Right lung (tissue), 5 donors: ENCODE measurements around the gene PDGFB. TPM values are rescaled to one million over a fixed set of nuclear protein-coding genes. Genes with fewer than 3 reads are reported as not detected.

ENCODE experiments used
- DNase-seq, 2 donors: peaks; one replicate each; pipeline ENCODE4 v3.0.0-alpha.2; 2013
- polyA plus RNA-seq, 5 donors: library from polyadenylated mRNA; unstranded; fragments of 120-200 nt; gene quantifications; one replicate each; pipeline versions ENCODE4 v1.2.1 to v1.2.3, GENCODE V29; 2013; ENCODE audit warnings: inconsistent platforms in 1 of 5, low replicate concordance in 1 of 5; ENCODE audit not compliant: insufficient read length in 5 of 5, insufficient read depth in 1 of 5

PDGFB gene
- polyA plus RNA-seq, 5 donors: 16.6 to 29.0 (median 19.7) TPM

DNA sequence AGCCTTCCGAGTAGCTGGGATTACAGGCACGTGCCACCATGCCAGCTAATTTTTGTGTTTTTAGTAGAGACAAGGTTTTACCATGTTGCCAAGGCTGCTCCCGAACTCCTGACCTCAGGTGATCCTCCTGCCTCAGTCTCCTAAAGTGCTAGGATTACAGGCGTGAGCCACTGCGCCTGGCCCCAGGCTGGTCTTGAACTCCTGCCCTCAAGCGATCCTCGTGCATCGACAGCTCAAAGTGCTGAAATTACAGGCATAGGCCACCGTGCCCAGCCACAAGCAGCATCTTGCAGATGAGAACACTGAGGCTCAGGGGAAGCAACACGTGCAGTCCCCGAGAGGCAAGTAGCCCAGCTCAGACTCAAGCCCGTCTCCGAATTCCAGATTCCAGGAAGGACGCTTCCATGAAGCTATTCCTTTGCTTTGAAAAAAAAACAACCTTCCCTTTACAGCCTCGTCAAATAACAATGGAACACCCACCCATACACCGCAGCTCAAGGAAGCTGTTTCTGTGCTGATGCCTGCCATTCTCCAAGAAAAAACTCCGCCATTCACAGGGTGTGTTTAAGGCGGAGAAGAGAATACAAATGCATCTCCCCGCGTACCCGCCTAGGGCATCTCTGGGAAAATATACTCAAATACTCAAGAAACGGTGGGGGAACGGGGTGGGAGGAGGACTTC, 34.5 kb upstream of the PDGFB start:
- DNase-seq: no peak

DNA sequence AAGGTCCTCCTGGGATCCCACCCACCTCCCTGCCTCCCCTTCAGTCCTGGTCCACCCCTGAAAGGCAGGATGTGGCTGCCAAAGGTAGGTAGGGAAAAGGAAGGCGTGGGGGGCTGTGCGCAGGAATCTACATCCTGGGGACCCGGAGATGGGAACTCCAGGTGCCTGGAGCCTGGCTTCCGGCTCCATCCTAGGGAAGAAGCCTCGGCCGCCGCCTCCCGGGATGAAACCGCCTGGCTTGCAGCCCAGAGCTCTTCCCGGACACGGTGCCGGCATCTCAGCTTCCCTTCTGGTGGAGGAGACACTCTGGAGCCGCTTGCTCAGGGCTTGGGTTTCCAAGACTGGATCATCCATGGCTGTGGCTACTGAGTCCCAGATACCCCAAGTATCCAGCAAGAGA, 33.3 kb upstream of the PDGFB start:
- no peak for DNase-seq

DNA sequence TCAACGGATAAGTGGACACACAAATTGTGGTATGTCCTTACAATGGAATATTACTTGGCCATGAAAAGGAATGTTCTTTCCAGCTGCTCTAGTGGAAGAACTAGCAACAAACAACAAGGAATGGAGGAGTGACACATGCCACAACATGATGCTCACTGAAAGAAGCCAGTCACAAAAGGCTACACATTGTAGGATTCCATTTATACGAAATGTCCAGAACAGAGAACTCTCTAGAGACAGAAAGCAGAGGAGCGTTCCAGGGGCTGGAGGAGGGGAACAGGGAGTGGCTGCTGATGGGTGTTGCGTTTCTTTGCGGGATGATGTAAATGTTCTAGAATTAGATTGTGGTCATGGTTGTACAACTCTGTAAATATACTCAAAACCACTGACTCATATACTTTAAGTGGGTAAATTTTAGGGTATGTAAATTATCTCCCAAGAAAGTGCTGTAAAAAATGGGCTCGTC, 32.4 kb upstream of the PDGFB start:
- no peak for DNase-seq

DNA sequence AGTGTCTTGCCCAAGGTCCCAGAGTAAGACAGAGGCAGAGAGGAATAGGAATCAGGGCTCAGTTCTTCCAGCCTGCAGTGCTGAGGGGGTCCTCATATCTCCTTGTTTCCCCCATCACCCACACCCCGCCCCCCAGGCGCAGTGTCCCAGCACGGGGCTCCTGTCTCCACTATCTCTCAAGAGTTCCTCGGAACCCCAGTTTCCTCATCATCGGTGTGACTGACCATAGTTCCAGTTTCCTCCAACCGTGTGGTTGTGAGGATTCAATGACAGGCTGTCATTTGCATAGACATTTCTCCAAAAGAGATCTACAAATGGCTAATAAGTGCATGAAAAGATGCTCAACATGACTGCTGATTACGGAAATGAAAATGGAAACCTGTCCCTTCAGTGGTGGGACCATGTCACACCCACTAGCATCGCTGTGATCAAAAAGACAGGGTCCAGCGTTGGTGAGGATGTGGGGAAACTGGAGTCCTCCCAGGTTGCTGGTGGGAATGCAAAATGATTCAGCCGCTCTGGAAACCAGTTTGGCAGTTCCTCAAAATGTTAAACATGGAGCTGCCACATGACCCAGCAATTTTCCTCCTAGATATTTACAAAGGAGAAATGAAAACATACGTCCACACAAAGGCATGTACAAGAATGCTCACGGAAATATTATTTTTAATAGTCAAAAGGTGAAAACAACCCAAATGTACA, 31.8 kb upstream of the PDGFB start:
- DNase-seq: no peak

DNA sequence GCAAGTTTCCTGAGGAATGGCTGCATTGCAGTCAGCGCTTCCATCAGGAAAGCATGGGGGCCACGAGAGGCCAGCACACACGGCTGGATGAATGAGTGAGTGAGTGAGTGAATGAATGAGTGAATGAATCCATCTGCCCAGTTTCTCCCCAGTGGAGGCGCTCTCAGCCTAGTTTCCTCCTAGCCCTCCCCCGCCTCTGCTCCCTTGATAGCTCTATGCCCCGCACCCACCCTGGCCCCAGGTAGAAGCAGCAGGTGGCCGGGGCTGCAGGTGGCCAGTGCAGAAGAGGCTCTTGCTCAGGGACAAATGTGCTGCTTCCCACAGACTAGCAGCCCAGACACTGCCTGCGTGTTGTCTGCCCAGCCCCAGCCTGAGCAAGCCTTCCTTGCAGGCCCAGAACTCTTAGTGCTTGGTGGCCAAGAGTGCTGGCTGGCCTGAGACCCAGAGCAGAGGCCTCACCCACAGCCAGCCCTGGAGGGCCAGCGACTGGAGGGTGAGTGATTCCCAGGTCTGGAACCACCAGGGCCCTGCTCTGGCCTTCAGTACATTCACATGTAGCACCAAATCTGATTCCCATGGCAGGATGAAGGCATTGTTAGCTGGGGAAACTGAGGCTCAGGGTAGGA, 31.1 kb upstream of the PDGFB start:
- DNase-seq: no peak

DNA sequence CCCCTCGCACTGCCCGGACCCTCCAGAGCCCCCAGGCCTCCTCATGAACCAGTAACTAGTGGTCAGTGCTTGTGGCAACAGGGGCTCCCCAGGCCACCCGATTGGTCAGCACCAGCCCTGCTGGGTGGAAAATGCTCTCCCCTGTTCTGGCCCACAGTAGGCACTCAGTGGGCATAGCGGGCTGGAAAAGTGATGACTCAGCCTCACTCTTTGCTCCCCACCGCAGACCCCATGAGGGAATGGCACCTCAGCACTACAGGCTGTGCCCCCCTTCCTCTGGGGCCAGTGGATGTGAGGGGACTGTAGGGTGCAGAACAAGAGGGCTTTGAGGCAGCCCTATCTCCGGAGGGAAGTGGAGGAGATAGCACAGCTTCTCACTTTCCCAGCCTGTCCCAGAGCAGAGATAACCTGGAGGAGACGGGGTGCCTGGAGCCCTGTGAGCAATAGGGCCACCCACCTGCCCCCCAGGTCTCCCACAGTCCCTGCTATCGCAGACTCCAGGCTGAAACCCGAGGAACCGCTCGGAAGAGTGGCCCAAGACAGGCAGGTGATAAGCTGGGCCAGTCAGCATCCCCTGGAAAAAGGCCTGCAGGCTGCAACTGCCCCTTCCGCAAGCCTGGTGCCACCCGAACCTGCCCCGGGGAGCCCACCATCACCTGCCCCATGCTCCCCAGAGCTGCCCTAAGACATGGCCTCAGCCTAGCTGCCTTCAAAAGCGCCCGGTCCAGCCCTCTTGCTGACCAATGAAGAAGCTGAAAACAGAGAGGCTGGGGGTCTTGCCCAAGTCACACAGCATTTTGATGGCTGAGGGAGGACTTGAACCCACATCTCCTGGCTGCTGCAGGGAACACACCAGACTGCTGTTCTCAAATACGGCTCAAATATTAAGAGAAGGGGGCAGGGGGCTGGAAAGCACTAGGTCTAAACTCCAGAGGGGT, 29.4 kb upstream of the PDGFB start:
- DNase-seq: no peak

DNA sequence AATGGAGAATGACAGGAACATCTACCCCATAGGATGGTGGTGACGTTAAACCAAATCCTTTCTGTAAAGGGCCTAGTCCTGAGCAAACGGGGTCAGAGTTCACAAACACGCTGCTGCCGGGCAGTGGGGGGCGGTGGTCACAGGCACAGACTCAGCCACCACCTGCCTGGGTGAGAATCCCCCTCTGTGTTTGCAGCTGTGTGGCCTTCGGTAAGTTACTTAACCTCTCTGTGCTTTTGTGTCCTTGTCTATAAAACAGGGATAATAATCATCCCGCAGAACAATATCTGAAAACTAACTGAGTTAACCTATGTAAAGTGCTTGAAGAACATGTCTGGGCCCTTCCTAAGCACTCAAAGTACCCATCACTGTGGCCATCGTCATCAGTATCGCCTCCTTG, 26.0 kb upstream of the PDGFB start:
- DNase-seq: no peak

DNA sequence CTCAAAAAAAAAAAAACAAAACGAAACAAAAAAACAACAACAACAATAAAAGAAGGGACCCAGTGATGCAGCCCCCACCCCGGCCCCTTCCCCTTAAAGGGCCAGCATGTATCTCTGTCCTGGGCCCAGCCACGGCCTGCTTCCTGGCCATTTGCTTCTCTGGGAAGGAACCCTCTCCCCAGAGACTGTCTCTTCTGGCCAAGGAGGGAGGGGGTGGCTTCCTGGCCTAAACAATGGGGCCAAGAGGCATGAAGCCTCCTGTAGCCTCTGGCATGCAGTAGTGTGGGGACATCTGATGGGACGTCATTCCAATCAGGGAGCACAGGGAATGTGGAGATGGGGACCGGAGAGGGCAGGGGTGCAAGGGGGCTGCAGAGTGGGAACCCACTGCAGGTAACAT, 25.5 kb upstream of the PDGFB start:
- DNase-seq: no peak

DNA sequence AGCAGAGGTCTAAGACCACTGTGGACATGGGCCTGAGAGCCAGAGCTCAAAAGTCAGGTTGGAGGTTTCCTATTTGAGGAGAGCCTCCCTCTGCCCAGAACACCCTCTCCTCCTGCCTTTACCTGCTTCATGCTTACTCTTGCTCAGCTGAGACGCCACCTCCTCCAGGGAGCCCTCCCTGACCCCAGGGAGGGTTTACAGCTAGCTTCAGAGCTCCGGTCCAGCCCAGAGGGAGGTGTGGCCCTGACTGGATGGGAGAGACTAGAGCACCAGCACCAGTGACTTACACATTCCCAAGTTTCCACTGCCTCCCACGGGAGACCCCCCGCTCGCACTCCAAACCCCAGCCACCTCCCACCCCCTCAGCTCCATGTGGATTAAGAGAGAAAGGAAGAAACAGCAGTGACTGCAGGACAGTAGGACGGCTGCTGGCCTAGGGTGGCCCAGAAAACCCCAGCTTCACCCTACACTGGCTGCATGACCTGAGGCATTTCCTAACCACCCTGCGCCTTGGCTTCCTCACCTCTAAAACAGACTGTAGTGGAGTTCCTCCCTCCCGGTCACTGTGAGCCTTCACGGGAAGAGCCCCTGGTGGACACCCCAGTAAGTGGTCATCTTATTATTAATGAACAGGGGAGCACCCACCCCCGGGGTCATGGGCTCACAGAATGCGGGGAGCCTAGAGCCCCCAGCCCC, 24.5 kb upstream of the PDGFB start:
- DNase-seq: no peak

DNA sequence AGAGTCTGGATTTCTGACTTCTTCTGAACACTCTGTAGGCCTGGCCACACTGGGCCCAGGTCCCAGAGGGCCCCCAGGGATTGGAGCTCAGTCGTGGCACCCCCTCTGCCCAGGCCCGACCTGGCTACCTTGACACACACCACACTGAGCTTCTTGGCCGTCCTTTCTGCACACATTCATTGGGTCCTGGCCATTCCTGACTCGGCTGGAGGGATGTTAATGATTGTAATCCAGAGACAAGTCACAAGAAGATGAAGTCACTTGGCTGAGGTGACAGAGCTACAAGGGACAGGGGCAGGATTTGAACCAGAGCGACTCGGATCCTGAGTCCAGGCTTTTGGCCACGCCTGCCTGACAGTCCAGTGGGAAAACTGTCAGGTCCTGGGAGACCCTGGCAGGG, 23.9 kb upstream of the PDGFB start:
- DNase-seq: no peak

DNA sequence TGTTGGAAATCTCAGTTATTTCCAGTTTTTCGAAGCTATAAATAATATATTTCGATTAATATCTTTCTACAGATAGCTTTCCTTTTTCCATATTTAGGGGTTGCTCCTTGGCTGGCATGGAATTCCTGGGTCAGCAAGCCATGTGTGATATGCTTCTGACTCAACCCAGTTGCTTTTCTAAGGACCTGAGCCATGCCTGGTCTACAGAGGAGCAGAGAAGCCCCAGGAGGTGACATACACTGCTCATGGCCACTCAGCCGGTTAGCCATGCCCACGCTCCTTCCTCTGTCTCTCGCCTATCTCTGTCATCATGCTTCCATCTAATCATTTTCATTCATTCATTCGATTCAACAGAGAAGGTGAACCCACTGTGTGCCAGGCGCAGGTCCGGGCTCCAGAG, 23.2 kb upstream of the PDGFB start:
- no peak for DNase-seq

DNA sequence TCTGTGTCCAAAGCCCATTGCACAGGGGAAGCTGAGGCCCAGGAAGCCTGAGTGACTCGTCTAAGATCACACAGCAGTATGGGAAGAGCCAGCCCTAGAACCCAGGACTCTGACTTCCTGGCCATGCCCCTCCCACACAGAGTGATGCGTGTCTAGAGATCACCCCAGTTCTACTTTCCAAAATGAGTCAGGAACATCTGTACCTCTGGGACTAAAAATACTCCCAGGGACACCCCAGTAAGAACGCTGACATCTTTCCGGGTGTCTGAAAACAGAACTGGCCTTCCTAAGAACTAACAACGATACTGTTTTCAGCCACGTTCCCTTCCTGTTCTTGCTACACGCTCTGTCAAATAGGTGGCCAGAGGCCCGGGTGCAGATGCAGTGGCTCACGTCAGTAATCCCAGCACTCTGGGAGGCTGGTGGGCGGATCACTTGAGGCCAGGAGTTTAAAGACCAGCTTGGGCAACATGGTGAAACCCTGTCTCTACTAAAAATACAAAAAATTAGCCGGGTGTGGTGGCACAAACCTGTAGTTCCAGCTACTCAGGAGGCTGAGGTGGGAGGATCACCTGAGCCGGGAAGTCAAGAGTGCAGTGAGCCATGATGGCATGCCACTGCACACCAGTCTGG, 21.7 kb upstream of the PDGFB start:
- DNase-seq: no peak

DNA sequence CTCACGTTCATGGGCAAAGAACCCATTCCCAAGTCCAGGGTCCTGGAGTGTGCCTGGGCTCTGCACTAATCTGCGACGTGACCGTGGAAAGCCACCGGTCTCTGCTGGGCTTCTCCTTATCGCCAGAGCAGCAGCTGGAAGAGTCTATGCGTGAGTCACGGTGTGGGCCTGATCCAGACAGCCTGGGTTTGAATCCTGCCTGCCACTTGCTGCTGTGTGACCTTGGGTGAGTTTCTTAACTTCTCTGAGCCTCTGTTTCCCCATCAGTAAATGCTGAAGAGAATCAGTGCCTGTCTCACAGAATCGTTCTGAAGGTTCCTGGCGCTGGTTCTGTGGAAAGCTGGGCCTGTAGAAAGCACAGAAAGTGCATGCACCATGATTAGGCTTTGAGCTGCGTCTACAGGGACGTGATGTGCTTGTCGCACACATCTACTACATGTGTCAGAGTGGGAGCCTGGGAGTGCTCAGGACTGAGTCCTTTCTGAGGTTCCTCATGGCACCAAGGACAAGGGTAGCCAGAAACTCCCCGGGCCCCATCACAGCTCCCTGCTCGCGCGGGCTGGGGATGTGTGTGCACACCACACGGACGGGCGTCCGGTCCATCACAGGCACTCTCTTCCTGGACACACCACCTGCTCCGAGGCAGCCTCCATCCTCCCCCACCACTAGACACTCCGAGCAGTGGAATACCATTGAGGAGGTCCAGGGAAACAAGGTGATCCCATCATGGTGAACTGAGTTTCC, 20.5 kb upstream of the PDGFB start:
- no peak for DNase-seq

DNA sequence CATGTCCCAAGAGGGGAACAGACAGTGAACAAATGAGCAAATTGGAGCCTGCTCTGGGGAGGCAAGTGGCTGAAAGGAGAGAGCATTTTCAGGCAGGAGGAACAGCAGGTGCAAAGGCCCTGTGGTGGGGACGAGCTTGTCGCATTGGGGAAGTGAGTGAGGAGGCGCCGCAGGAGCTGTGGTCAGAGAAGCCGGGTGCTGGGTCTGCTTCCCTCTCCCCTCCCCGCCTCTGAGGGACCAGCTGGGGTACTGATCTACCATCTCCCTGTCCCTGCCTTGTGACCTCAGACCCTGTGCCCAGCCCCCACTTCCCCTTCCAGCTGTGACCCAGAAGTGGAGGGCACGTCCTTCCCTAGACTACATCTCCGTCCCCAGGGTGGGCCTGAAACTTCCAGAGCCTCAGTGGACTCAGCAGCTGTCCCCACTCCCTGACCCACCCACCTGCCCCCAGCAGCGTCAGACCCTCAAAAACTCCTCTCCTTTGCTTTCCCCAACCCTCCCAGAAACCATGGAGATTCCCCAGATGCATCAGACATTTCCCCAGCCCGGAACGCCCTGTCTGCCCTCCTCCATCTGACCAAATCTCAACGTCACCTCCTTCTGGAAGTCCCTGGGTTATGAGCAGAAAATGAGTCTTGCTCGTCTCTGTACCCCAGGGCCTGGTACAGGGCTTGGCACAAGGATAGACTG, 19.7 kb upstream of the PDGFB start:
- DNase-seq: no peak

DNA sequence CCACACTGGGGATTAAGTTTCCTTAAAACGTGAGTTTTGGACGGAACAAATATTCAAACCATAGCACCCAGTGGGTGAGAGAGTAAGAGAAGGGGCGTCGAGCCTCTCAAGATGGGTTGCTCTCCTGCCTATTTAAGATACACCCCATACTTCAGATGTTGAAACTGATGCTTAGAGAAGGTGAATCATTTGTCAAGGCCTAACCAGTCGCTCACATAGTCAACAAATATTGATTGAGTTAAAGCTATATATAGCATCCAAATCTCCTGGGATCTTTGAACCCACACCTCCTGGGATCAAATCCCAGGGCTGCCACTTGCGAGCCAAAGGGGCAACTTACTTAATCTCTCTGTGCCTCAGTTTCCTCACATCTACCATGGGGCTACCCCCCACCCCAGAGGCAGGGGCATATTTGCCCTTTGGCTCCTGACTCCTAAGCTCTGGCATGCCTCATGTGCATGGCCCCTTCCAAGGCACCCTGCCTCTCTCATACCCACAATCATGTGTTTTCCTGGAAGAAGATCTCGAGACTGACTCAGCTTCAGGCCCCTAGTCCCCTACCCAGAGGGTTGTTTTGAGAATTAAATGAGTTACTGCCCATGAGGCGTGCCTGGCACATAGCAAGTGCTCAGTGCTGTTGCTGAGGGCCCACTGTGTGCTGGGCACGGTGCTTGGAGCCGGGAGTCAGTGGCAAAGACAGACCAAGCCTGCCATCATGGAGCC, 19.0 kb upstream of the PDGFB start:
- no peak for DNase-seq

DNA sequence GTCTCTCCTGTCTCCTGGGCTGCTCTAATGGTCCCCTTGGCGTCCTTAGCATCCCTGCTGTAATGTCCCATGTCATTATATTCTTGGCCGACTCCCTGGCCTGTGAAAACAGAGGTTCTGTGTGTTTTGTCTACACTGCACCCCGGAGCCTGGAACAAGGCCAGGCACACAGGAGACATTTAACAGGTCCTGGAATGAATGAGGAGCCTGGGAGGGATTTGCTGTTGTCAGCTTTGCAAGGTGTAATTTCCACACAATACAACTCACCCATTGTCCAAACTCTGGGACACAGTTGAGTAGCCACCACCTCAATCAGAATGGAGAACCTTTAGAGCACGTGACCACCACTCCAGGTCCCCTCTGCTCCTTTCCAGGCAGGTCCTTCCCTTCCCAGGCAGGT, 14.9 kb upstream of the PDGFB start:
- no peak for DNase-seq

DNA sequence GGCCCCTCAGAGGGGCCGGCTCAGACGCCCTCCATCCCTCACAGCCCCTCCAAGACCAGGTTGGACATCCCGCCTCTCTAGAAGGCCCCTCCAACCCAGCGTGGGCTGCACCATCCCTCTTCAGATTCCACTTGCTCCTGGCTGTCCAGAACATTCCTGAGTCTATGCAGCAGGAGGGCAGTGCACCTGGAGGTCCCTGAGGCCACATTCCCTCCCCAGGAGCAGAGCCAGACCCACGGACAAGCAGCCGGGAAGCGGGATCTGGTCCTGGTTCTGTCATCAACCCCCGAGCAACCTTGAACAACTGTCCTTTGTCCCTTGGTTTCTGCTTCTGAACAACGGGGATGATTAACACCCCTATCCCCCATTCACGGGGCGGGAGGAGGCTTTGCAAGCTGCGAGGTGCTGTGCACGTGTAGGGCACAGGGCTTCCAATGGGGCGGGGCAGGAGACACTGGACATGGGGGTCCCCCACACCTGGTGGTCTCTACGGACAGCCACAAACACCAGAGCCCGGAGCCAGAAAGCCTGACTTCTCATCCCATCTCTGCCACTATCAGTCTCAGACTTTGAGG, 13.2 kb upstream of the PDGFB start:
- no peak for DNase-seq

DNA sequence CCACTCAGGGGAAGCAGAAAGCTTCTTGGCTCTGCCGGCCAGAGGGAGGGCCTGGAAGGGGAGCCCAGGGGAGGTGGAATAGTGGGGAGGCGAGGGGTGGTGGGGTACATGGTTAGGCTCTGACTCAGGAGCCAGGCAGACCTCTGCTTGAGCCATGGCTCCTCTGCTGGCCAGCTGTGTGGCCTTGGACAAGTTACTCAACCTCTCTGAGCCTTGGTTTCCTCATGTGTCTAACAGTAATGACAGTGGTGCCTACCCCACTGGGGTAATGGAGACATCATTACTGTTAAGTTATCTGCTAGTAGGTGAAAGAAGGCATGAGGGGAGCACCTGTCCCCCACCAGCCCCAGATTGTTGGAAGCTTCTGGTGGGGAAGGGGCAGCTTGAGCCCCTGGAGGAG, 12.2 kb upstream of the PDGFB start:
- DNase-seq: no peak

DNA sequence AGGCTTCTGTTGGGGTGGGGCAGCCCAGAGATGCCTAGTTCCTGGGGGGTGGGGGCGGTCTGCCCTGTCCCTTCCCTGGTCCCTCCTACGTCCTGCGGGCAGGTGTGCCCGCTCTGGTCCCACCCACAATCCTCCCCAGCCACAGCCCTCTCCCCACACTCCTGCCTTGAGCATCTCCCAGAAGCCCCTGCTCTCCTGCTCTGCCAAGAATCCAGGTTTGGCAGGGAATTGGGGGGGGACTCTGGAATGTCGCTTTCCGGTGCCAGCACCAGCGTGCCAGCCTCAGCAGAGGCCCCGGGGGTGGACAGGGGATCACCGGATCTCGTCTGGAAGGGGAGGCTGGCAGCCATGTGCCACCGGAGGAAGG, 11.4 kb upstream of the PDGFB start:
- DNase-seq: no peak
